Measurements from ENCODE around the gene TIMMDC1. TPM values are rescaled to one million over a fixed set of nuclear protein-coding genes. Genes with fewer than 3 reads are reported as not detected.

Gene TIMMDC1
- total and polyA plus RNA-seq, 2 of the 13 experiments (the other 11 are each of a cell fraction or from before 2014, with no cell fraction given) = 50.0 to 77.8 TPM

GRCh38 chr3:119569156-119569555 is 70.8 kb downstream of the TIMMDC1 start:
- 80% methylated on average over 3 of the region's 4 CpGs for WGBS (ENCODE audit: low lambda C conversion rate)
- ATAC-seq = no peak
- TF ChIP-seq MZF1 (CRISPR knock-in tag; IDR thresholded peaks at IDR 0.05; ENCODE audit: borderline replicate concordance) = no peak
- TF ChIP-seq ZNF354B (CRISPR knock-in tag; IDR thresholded peaks at IDR 0.05) = no peak
- TF ChIP-seq SIN3A (IDR thresholded peaks at IDR 0.05; ENCODE audit: borderline replicate concordance, low read depth, low read length) = no peak
- TF ChIP-seq REPIN1 (CRISPR knock-in tag; IDR thresholded peaks at IDR 0.05; ENCODE audit: borderline replicate concordance, low read depth) = no peak
- TF ChIP-seq U2AF2 (IDR thresholded peaks at IDR 0.05; ENCODE audit: low read depth, low read length) = no peak
- no peak for TF ChIP-seq SMC3 (IDR thresholded peaks at IDR 0.05; ENCODE audit: low read length)
- TF ChIP-seq KMT2A (CRISPR knock-in tag; IDR thresholded peaks at IDR 0.05) = no peak
- no peak for TF ChIP-seq TAF15 (IDR thresholded peaks at IDR 0.05; ENCODE audit: low read depth, low read length, poor library complexity, severe bottlenecking)
- no peak for TF ChIP-seq ZNF674 (CRISPR knock-in tag; IDR thresholded peaks at IDR 0.05; ENCODE audit: low read depth)
- TF ChIP-seq AGO2 (optimal IDR thresholded peaks at IDR 0.05; ENCODE audit: low read depth, low read length) = no peak
- TF ChIP-seq MTA1 (CRISPR knock-in tag; IDR thresholded peaks at IDR 0.05; ENCODE audit: borderline replicate concordance) = no peak
- TF ChIP-seq HNRNPL (IDR thresholded peaks at IDR 0.05; ENCODE audit: low read depth, low read length) = no peak
- no peak for TF ChIP-seq ZFAT (CRISPR knock-in tag; conservative IDR thresholded peaks at IDR 0.05)
- TF ChIP-seq PPARG (CRISPR knock-in tag; conservative IDR thresholded peaks at IDR 0.05) = no peak
- intact Hi-C loops (cut with micrococcal nuclease; ENCODE audit: unreplicated experiment) = no loop called here
- no peak for DNase-seq (ENCODE audit: low spot score)
- H3K4me2 ChIP-seq (ENCODE audit: low read depth, low read length) = no peak overlapping the region
- no peaks in the 10 kb centered on the region for H3K9me3 ChIP-seq (ENCODE audit: low read length)
- no TSS peak for BruUV-seq (replicated peaks)
- H3K27me3 ChIP-seq (ENCODE audit: control insufficient read depth in 1 of 2, insufficient read depth in 2 of 2, low read length in 2 of 2) = peaks cover 0 to 4% of the 10 kb centered on the region in 2 experiments; a peak in 2 of 5 replicates
- no peak overlapping the region for H2AFZ ChIP-seq (ENCODE audit: low read length)
- no peaks in the 10 kb centered on the region for H3K4me1 ChIP-seq (ENCODE audit: insufficient read depth, low read length)
- in situ Hi-C loops (cut with HindIII; ENCODE audit: extremely low pct_ligation_motif_present, low pct_unique_long_range_greater_than_20kb) = no loop called here
- ChIA-PET POLR2A (no interaction called here), CTCF (ENCODE audit: low intra/inter-chr PET ratio, low total read pairs) (no interaction called here)
- H3K36me3 ChIP-seq (replicated peaks in 1 of 2; ENCODE audit: control insufficient read depth in 1 of 2, insufficient read depth in 2 of 2, low read length in 2 of 2) = no peaks in the 10 kb centered on the region
- no peaks in the 10 kb centered on the region for H3K79me2 ChIP-seq (ENCODE audit: insufficient read depth, low read length)
- FAIRE-seq = no peak
- no peak overlapping the region for H3K4me3 ChIP-seq (replicated peaks in 1 of 3; ENCODE audit: insufficient read depth in 1 of 3, low read depth in 2 of 3, low read length in 3 of 3)
- H3K9ac ChIP-seq (ENCODE audit: insufficient read depth, low read depth, low read length) = no peak overlapping the region
- H4K20me1 ChIP-seq (ENCODE audit: insufficient read depth, low read length) = no peaks in the 10 kb centered on the region
- H3K27ac ChIP-seq (ENCODE audit: extremely low read length, insufficient read depth, low read length) = no peak overlapping the region

All from HepG2 (cell line).